Measurements from ENCODE around the gene PDE6D.

The PDE6D gene

DNA sequence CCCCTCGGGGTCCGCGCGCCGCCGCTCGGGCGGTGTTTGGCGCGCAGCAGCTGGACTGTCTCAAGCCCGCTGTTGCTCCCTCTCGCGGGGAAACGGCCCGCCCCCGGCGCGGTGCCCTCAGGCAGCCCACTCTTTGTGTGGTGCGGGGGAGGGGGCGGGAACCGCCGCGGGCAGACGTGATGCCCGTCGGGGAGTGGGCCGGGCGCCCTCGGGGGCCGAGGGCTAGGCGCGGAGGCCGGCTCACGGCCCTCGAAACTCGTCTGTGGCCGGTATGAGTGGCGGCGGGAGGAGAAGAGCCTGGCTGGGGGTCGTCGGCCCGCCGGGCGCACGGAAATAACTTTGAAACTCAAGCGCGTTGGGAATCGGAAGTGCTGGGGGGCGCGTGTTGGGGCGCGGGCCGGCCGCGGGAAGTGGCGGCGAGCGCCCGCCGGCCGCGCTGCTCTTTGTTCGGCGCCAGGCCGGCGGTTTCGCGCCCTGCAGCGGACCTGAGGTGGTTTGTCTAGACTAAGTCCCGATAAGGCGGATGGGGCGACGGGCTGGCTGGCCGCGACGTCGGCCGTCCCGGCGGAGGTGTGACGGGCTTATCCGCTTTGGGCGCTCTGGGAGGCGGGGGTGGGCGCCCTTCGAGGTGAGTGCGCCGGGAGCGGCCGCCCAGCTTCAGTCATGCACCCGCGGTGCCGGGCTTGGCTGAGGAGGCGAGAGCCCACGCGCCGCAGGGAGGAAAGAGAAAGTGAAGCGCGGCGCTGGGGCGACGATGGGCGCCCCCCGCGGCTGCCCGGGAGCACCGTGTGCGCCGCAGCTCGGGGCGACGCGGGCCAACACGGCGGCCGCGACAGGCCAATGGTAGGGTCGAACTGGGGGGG lies 72.1 kb downstream of the PDE6D start:
- in situ Hi-C loops (cut with HindIII; ENCODE audit: low sequenced_read_pairs), result no loop called here

DNA sequence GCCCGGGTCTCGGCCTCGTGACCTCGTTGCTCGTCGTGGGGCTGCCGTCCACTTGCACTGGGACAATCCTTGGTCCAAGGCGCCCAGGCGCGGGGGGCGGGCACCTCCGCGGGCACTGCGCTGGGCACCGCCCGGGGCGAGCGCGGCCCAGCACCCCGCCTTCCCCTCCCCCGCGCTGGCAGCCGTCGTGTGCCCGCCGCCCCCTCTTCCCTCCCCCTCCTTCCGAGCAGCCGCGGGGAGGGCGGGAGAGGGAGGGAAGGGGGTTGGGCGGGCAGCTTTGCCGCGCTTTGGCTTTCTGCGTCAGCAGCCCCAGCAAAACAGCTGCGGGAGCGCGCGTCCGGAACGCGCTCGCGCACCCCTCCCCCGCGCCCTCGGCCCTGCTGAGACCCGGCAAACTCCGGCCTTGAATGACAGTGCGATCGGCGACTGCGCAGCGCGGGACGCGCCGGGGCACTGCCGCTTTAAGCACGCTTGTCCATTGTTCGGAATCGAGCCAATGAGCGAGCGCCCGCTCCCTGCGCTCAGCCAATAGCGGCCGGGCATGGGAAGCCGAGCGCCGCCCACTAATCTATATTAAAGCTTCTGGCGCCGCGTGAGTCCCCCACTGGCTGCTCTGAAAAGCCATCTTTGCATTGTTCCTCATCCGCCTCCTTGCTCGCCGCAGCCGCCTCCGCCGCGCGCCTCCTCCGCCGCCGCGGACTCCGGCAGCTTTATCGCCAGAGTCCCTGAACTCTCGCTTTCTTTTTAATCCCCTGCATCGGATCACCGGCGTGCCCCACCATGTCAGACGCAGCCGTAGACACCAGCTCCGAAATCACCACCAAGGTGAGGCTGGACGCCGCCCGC lies 72.9 kb downstream of the PDE6D start, which contains the start of gene PTMA:
Gene PTMA, plus strand, starts transcription at position 599 of the 846 bp plus-strand sequence. Its CDS starts 182 bp downstream, at position 781.
- in situ Hi-C loops (cut with HindIII; ENCODE audit: low sequenced_read_pairs), result no loop called here

- in situ Hi-C loops (cut with HindIII; ENCODE audit: low sequenced_read_pairs), result no loop called here
Observed at GRCh38 chr2:231707625-231707926, 73.5 kb downstream of the PDE6D start.

DNA sequence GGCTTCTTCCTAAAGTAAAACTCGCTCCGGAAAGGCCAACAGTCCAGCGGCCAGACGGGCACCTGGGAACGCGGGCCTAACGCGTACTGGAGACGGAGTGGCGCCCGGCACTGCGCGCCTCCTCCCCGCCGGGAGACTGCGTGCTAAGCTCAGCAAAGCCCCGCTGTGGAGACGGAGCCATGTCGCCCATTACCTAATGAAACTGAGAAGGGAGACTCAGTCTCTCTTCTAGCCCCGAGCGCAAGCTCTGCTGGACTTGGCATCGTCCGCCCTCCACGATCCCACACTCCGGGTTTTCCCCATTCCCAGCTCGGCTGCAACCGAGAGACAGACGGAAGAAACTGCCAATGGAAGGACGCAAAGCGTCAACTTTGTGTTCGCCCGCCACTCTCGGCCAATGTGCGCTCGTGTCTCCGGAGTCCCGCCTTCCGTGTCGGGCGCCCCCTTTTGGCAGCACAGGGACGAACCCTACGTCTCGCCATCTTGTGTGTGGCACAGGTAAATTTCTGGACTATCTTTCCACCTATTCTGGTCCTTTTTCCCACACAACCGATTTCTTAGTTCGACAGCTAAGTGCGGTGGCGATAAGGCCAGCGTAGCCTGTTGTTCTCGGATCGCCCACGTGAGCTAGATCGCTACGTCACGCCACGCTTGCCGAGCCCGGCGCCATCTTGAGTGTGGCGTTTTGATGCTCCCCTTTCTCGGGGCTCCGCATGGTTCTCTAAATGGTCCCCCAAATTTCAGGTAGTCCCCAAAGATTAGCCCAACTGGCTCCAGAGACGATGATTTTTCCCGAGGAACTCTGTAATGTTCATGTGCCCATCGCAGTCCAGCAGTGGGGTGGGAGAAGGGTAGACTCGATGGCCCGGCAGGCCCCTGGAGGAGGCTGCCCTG lies 74.1 kb downstream of the PDE6D start:
- in situ Hi-C loops (cut with HindIII; ENCODE audit: low sequenced_read_pairs), result no loop called here

DNA sequence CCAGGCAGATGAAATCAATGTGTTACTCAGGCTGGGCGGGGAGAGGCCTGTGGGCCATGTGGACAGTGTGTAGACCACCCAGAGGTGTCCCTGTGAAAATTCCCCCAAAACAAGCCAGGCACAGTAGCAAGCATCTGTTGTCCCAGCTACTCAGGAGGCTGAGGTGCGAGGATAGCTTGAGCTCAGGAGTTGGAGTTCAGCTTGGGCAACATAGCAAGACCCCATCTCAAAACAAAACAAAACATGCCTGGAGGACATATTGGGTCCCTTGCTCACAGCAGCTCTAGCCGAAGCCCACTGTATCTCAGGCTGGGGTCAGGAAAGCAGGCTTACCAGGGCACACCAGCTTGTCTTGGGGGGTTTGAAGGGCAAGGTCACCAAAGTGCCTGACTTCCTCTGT lies 77.1 kb downstream of the PDE6D start:
- in situ Hi-C loops (cut with HindIII; ENCODE audit: low sequenced_read_pairs), result no loop called here

- in situ Hi-C loops (cut with HindIII; ENCODE audit: low sequenced_read_pairs), result no loop called here
Observed at GRCh38 chr2:231701456-231702373, 79.4 kb downstream of the PDE6D start.

- in situ Hi-C loops (cut with HindIII; ENCODE audit: low sequenced_read_pairs), result no loop called here
Observed at GRCh38 chr2:231699006-231699405, 82.1 kb downstream of the PDE6D start.

DNA sequence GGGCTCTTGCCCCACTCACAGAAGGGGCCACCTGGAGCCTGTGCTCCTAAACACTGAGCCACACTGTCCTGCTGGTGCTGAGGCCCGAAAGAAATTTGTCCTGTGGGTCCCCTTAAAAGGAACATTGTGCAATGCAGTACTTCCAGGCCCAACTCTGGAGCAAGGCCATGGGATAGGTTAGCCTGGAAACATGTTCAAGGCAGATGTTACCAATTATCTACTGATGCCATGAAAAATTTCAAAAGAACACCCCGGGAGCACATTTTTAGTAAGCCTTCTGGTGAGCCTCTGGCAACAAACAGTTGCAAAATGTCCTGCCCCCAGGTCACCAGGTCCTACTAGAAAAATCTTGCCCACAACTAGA lies 85.1 kb downstream of the PDE6D start:
- in situ Hi-C loops (cut with HindIII; ENCODE audit: low sequenced_read_pairs), result no loop called here

DNA sequence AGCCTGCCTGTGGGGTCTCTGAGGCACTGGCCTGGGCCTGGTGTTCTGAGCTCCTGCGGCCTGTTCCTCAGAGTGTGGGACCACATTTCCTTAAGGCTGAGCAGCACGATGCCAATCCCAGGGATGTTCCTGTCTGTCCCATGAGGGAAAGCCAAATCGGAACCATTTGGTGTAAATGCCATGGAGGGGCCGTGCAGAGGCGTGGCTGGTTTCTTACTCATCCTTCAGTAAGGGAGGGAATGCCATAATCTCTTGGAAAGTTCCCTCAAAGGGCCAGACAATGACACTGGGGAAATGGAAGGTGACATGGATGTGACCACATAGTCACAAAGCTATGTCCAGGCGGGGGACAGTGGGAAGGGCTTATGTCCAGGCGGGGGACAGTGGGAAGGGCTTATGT lies 87.1 kb downstream of the PDE6D start:
- in situ Hi-C loops (cut with HindIII; ENCODE audit: low sequenced_read_pairs), result no loop called here

- in situ Hi-C loops (cut with HindIII; ENCODE audit: low sequenced_read_pairs), result no loop called here
Observed at GRCh38 chr2:231692847-231693246, 88.2 kb downstream of the PDE6D start.

DNA sequence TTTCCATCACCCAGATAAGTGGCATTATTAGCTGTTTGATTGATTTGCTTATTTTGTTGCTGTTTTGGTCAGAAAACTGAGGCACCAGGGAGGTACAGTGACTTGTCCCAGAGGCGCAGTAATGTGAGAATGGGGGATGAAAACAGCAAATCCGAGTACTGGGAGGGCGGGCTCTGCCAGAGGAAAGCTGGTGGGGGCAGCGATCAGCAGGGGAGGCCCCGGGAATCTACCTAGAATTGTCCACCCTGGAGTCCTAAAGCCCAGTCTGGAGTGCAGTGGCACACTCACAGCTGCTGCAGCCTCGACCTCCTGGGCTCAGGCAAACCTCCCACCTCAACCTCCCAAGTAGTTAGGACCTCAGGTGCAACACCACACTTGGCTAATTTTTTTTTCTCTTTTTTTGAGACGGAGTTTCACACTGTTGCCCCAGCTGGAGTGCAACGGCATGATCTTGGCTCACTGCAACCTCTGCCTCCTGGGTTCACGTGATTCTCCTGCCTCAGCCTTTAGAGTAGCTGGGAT lies 89.8 kb downstream of the PDE6D start:
- in situ Hi-C loops (cut with HindIII; ENCODE audit: low sequenced_read_pairs), result no loop called here

DNA sequence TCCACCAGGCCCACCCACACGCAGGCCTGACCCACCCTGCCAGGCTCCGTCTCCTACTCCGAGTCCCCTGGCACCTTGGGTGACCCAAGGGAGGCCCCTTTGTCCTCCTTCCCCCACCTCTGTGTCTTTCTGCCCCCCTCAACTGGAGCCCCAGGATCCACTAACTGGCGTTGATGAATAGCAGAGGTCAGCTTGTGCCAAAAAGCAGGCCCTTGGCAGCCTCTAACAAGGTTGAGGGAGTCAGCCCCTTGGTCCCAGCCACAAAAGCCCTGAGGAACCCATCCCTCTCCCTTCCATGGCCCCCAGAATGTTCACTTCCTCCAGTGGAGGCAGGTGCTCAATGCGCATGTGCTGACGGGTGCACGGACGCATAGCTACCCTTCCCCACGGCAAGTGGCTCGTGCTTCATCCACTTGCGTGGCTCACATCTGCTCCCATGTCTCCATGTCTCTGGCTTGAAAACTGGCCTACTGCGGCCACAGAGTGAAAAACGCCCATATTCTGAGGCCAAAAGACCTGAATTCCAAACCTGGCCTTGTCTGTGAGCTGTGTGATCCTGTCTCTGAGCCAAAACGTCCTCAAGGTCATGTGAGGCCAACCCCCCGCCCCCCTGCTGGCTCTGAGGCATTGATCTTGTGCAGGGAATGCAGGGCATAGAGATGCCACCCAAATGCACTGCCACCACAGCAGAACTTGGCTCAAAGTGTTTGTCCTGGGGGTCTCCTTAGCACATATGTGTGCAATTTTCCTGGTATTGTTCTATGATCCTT lies 91.8 kb downstream of the PDE6D start:
- in situ Hi-C loops (cut with HindIII; ENCODE audit: low sequenced_read_pairs), result no loop called here

GRCh38 chr2:231688719-231689118 lies 92.4 kb downstream of the PDE6D start:
- in situ Hi-C loops (cut with HindIII; ENCODE audit: low sequenced_read_pairs), result no loop called here

- in situ Hi-C loops (cut with HindIII; ENCODE audit: low sequenced_read_pairs), result no loop called here
Observed at GRCh38 chr2:231687961-231688360, 93.1 kb downstream of the PDE6D start.

GRCh38 chr2:231687133-231687852 lies 93.8 kb downstream of the PDE6D start:
- in situ Hi-C loops (cut with HindIII; ENCODE audit: low sequenced_read_pairs), result no loop called here

GRCh38 chr2:231686192-231687100 lies 94.6 kb downstream of the PDE6D start:
- in situ Hi-C loops (cut with HindIII; ENCODE audit: low sequenced_read_pairs), result no loop called here

Measured in DLD1 (cell line).